Mesenchymal stem cell (in vitro differentiated cells and primary cell): ENCODE measurements around the gene VEPH1.

Source experiments
- DNase-seq: peaks from one replicate; pipeline ENCODE4 v3.0.0-alpha.2; 2013
- H2AFZ ChIP-seq: one replicate; pipeline ENCODE4 v1.6.1; 2013; ENCODE audit warnings: low read depth, mild to moderate bottlenecking, control low read depth, inconsistent platforms, low read length, moderate library complexity
- H2AK5ac ChIP-seq: 2 replicates; pipeline ENCODE4 v1.6.1; 2013; ENCODE audit warnings: low read length, moderate library complexity, mild to moderate bottlenecking, inconsistent platforms; ENCODE audit not compliant: severe bottlenecking
- H2BK120ac ChIP-seq: one replicate; pipeline ENCODE4 v1.6.1; 2013; ENCODE audit warnings: low read depth, mild to moderate bottlenecking, inconsistent platforms, low read length, moderate library complexity
- H2BK12ac ChIP-seq, 2 experiments: one replicate each; pipeline ENCODE4 v1.6.1; 2013; ENCODE audit warnings: inconsistent platforms in 2 of 2, low read length in 2 of 2, mild to moderate bottlenecking in 2 of 2, moderate library complexity in 2 of 2, control low read depth in 1 of 2
- H2BK15ac ChIP-seq: one replicate; pipeline ENCODE4 v1.6.1; 2013; ENCODE audit warnings: mild to moderate bottlenecking, low read depth, inconsistent platforms; ENCODE audit not compliant: poor library complexity, severe bottlenecking
- H2BK5ac ChIP-seq: 2 replicates; pipeline ENCODE4 v1.6.1; 2013; ENCODE audit warnings: low read depth, mild to moderate bottlenecking, low read length, control low read depth, inconsistent platforms; ENCODE audit not compliant: poor library complexity, severe bottlenecking
- H3K14ac ChIP-seq, 2 experiments: one replicate each; pipeline ENCODE4 v1.6.1; 2013; ENCODE audit warnings: inconsistent platforms in 2 of 2, low read length in 2 of 2, control low read depth in 1 of 2, mild to moderate bottlenecking in 1 of 2, moderate library complexity in 1 of 2
- H3K18ac ChIP-seq, 2 experiments: one replicate each; pipeline ENCODE4 v1.6.1; 2013; ENCODE audit warnings: inconsistent platforms in 2 of 2, low read length in 2 of 2, control low read depth in 1 of 2, low read depth in 1 of 2, mild to moderate bottlenecking in 1 of 2
- H3K23ac ChIP-seq, 2 experiments: one replicate each; pipeline ENCODE4 v1.6.1; 2013; ENCODE audit warnings: inconsistent platforms in 2 of 2, low read length in 2 of 2, mild to moderate bottlenecking in 2 of 2, moderate library complexity in 2 of 2, control low read depth in 1 of 2
- H3K27ac ChIP-seq: 2 replicates; pipeline ENCODE4 v1.5.1; 2013; ENCODE audit warnings: mild to moderate bottlenecking, moderate library complexity, low read length, control low read depth, inconsistent platforms; ENCODE audit not compliant: poor library complexity, severe bottlenecking
- H3K27me3 ChIP-seq, 2 experiments: 2 replicates each; pipeline versions ENCODE4 v1.6.1 to v1.7.0; 2013; ENCODE audit warnings: low read length in 2 of 2, mild to moderate bottlenecking in 2 of 2, moderate library complexity in 2 of 2, control low read depth in 1 of 2, inconsistent platforms in 1 of 2; ENCODE audit not compliant: control insufficient read depth in 1 of 2, insufficient read depth in 1 of 2
- H3K36me3 ChIP-seq, 2 experiments: 2 replicates each; pipeline versions ENCODE4 v1.6.1 to v1.7.0; 2013; ENCODE audit warnings: low read length in 2 of 2, control low read depth in 1 of 2, inconsistent platforms in 1 of 2, low read depth in 1 of 2, mild to moderate bottlenecking in 1 of 2; ENCODE audit not compliant: insufficient read depth in 2 of 2, control insufficient read depth in 1 of 2
- H3K4ac ChIP-seq, 2 experiments: one replicate each; pipeline ENCODE4 v1.6.1; 2013; ENCODE audit warnings: inconsistent platforms in 2 of 2, low read length in 2 of 2, mild to moderate bottlenecking in 2 of 2, moderate library complexity in 2 of 2, control low read depth in 1 of 2, low read depth in 1 of 2
- H3K4me1 ChIP-seq: 2 replicates; pipeline ENCODE4 v1.6.1; 2013; ENCODE audit warnings: low read depth, low read length, control low read depth; ENCODE audit not compliant: control insufficient read depth, insufficient read depth
- H3K4me2 ChIP-seq: 2 replicates; pipeline ENCODE4 v1.6.1; 2013; ENCODE audit warnings: low read length, mild to moderate bottlenecking, inconsistent platforms; ENCODE audit not compliant: poor library complexity, severe bottlenecking
- H3K4me3 ChIP-seq, 2 experiments: 2 replicates each; pipeline versions ENCODE4 v1.5.1 to v1.7.0; 2013; ENCODE audit warnings: low read length in 2 of 2, mild to moderate bottlenecking in 2 of 2, control low read depth in 1 of 2, low read depth in 1 of 2; ENCODE audit not compliant: insufficient read depth in 1 of 2
- H3K79me1 ChIP-seq: replicated peaks from 2 replicates; pipeline ENCODE4 v1.6.1; 2013; ENCODE audit warnings: mild to moderate bottlenecking, control low read depth, low read length, inconsistent platforms; ENCODE audit not compliant: poor library complexity, severe bottlenecking
- H3K9ac ChIP-seq: 2 replicates; pipeline ENCODE4 v1.7.0; 2013; ENCODE audit warnings: mild to moderate bottlenecking, low read length, moderate library complexity
- H3K9me3 ChIP-seq: 2 replicates; pipeline ENCODE4 v1.7.0; 2013; ENCODE audit warnings: mild to moderate bottlenecking, low read length; ENCODE audit not compliant: control insufficient read depth
- H4K8ac ChIP-seq: one replicate; pipeline ENCODE4 v1.6.1; 2013; ENCODE audit warnings: inconsistent platforms, mild to moderate bottlenecking, low read length, moderate library complexity
- H4K91ac ChIP-seq: one replicate; pipeline ENCODE4 v1.6.1; 2013; ENCODE audit warnings: mild to moderate bottlenecking, low read length, inconsistent platforms
- WGBS: methylation state at CpG from one replicate; pipeline ENCODE4 v1.1.7; 2013; ENCODE audit warnings: mixed read lengths; 5-methylcytosine and 5-hydroxymethylcytosine counted together

VEPH1 gene

GRCh38 chr3:157290766-157291165, 212.4 kb downstream of the VEPH1 start:
- peak overlapping the region; percentile 45 for H3K9ac ChIP-seq

DNA sequence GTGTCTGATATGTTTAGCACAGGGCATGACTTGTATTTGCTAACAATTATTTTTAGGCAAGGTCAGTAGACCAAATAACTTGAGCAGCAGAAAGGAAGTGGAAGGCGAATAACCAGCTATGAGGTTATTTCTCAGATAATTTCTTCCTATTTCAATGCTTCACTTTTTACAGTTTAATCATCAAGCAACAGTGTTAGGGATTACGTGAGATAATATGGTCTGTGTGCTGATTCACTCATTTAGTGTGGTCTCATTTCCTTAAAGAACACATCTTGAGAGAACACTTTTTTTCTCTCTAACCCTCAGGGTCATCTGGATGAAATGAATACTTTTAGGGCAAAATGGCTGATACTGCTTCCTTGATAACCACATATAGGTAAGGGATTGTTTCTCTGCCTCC, 217.2 kb downstream of the VEPH1 start:
- Histone ChIP-seq H3K4ac (no peak overlapping the region), H2AFZ (no peak overlapping the region), H3K9ac (no peak overlapping the region), H3K4me3 (no peak overlapping the region), H3K9me3 (no peaks in the 10 kb centered on the region), H3K14ac (no peak overlapping the region), H3K23ac (no peak overlapping the region), H2BK12ac (no peak overlapping the region), H3K27me3 (no peaks in the 10 kb centered on the region), H2BK120ac (no peak overlapping the region), H4K91ac (no peak overlapping the region), H2BK5ac (no peak overlapping the region), H2AK5ac (no peak overlapping the region), H3K4me2 (no peak overlapping the region), H3K18ac (no peak overlapping the region), H2BK15ac (no peak overlapping the region), H4K8ac (no peak overlapping the region), H3K36me3 (no peaks in the 10 kb centered on the region), H3K4me1 (no peaks in the 10 kb centered on the region), H3K79me1 (no peaks in the 10 kb centered on the region), H3K27ac (no peak overlapping the region)
- no peak for DNase-seq
- no CpG with 5 or more reads among the region's 2 CpGs for WGBS

More at GRCh38 chr3:157290766-157291165, 212.4 kb downstream of the VEPH1 start:
- H2BK120ac ChIP-seq: no peak overlapping the region
- no peaks in the 10 kb centered on the region for H3K36me3 ChIP-seq
- H3K23ac ChIP-seq: no peak overlapping the region
- no peak overlapping the region for H2BK5ac ChIP-seq
- no peak overlapping the region for H2BK15ac ChIP-seq
- H3K4me1 ChIP-seq: no peaks in the 10 kb centered on the region
- no peaks in the 10 kb centered on the region for H3K79me1 ChIP-seq
- H3K18ac ChIP-seq: no peak overlapping the region
- H3K4me2 ChIP-seq: no peak overlapping the region
- H3K27ac ChIP-seq: no peak overlapping the region
- H4K8ac ChIP-seq: no peak overlapping the region
- H2BK12ac ChIP-seq: no peak overlapping the region
- no peak overlapping the region for H2AK5ac ChIP-seq
- no peaks in the 10 kb centered on the region for H3K9me3 ChIP-seq
- no peak overlapping the region for H4K91ac ChIP-seq
- H3K4me3 ChIP-seq: no peak overlapping the region
- H2AFZ ChIP-seq: no peak overlapping the region
- DNase-seq: peak; percentile 64
- no peak overlapping the region for H3K14ac ChIP-seq
- H3K27me3 ChIP-seq: no peaks in the 10 kb centered on the region
- H3K4ac ChIP-seq: no peak overlapping the region
- WGBS: 30% methylated on average over 1 of the region's 2 CpGs

GRCh38 chr3:157285141-157285540, 218.1 kb downstream of the VEPH1 start:
- Histone ChIP-seq H2BK12ac (no peak overlapping the region), H3K4ac (no peak overlapping the region), H3K14ac (no peak overlapping the region), H3K4me1 (no peaks in the 10 kb centered on the region), H2BK5ac (no peak overlapping the region), H3K18ac (no peak overlapping the region), H3K27me3 (no peaks in the 10 kb centered on the region), H3K36me3 (no peaks in the 10 kb centered on the region), H2BK15ac (no peak overlapping the region), H3K4me2 (no peak overlapping the region), H2AFZ (no peak overlapping the region), H3K23ac (no peak overlapping the region), H3K9ac (no peak overlapping the region), H3K4me3 (no peak overlapping the region), H4K91ac (no peak overlapping the region), H2AK5ac (no peak overlapping the region), H2BK120ac (no peak overlapping the region), H4K8ac (no peak overlapping the region), H3K9me3 (no peaks in the 10 kb centered on the region), H3K27ac (no peak overlapping the region), H3K79me1 (no peaks in the 10 kb centered on the region)
- DNase-seq: no peak
- 98% methylated on average over 4 of the region's 4 CpGs for WGBS

DNA sequence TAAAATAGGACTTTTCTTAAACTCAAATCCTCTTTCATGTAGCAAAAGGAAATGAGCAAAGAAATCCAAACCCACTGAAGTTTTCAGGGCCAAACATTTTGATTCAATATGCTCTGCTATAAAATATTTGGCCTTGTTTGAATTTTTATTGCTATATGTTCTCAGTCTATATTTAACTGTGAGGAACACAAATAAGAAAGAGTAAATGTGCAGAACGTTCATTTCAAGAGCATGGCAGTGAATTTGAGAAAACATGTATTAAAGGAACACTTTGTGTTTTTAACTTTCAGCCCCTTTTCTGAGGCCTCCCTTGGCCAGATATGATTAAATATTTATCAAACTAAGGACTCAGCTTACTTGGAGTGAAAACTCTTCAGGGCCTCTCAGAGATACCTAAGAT, 218.5 kb downstream of the VEPH1 start:
- no peak overlapping the region for H4K8ac ChIP-seq
- H3K9me3 ChIP-seq: no peaks in the 10 kb centered on the region
- no peak overlapping the region for H3K4me3 ChIP-seq
- no peak overlapping the region for H2AFZ ChIP-seq
- H3K23ac ChIP-seq: no peak overlapping the region
- no peak overlapping the region for H4K91ac ChIP-seq
- no peaks in the 10 kb centered on the region for H3K27me3 ChIP-seq
- no peak overlapping the region for H3K14ac ChIP-seq
- H3K79me1 ChIP-seq: no peaks in the 10 kb centered on the region
- no peaks in the 10 kb centered on the region for H3K4me1 ChIP-seq
- H3K27ac ChIP-seq: no peak overlapping the region
- no peak overlapping the region for H2BK12ac ChIP-seq
- DNase-seq: no peak
- no peak overlapping the region for H2BK5ac ChIP-seq
- H2AK5ac ChIP-seq: no peak overlapping the region
- H3K18ac ChIP-seq: no peak overlapping the region
- H3K9ac ChIP-seq: no peak overlapping the region
- WGBS: no CpG with 5 or more reads among the region's 1 CpG
- H2BK15ac ChIP-seq: no peak overlapping the region
- H3K36me3 ChIP-seq: no peaks in the 10 kb centered on the region
- H3K4ac ChIP-seq: no peak overlapping the region
- no peak overlapping the region for H3K4me2 ChIP-seq
- H2BK120ac ChIP-seq: no peak overlapping the region
